Kidney epithelial cell (primary cell): ENCODE results near the gene SHANK1. TPM values are rescaled to one million over a fixed set of nuclear protein-coding genes. Genes with fewer than 3 reads are reported as not detected.

ENCODE experiments used
- DNase-seq: peaks from one replicate; pipeline ENCODE4 v3.0.0-alpha.2; 2010; ENCODE audit warnings: low read depth
- H3K27me3 ChIP-seq: 2 replicates; pipeline ENCODE4 v1.6.0; 2011; ENCODE audit warnings: low read length; ENCODE audit not compliant: control insufficient read depth, insufficient read depth
- H3K36me3 ChIP-seq: 2 replicates; pipeline ENCODE4 v1.5.1; 2011; ENCODE audit warnings: low read length; ENCODE audit not compliant: control insufficient read depth, insufficient read depth
- H3K4me3 ChIP-seq: 2 replicates; pipeline ENCODE4 v1.5.1; 2011; ENCODE audit warnings: low read depth, mild to moderate bottlenecking, control low read depth, low read length
- total RNA-seq: library from RNA; depleted of rRNA; stranded (reverse); fragments of >200 nt; gene quantifications from 2 replicates; pipeline ENCODE4 v1.2.3, GENCODE V29; 2015
- TF ChIP-seq, protein P1 (sequence below): IDR thresholded peaks from 2 replicates; pipeline ENCODE4 v1.5.1; 2011; ENCODE audit warnings: mild to moderate bottlenecking, moderate library complexity, low read length, control low read depth, inconsistent platforms; ENCODE audit not compliant: insufficient read depth, poor library complexity, severe bottlenecking

SHANK1 gene
- total RNA-seq, 1 donor from 2014 or later: 1.6 TPM

GRCh38 chr19:50741179-50741933, 21.8 kb upstream of the SHANK1 start:
- Histone ChIP-seq H3K36me3 (no peaks in the 10 kb centered on the region), H3K27me3 (no peaks in the 10 kb centered on the region), H3K4me3 (no peak overlapping the region)
- TF ChIP-seq, protein P1, sequence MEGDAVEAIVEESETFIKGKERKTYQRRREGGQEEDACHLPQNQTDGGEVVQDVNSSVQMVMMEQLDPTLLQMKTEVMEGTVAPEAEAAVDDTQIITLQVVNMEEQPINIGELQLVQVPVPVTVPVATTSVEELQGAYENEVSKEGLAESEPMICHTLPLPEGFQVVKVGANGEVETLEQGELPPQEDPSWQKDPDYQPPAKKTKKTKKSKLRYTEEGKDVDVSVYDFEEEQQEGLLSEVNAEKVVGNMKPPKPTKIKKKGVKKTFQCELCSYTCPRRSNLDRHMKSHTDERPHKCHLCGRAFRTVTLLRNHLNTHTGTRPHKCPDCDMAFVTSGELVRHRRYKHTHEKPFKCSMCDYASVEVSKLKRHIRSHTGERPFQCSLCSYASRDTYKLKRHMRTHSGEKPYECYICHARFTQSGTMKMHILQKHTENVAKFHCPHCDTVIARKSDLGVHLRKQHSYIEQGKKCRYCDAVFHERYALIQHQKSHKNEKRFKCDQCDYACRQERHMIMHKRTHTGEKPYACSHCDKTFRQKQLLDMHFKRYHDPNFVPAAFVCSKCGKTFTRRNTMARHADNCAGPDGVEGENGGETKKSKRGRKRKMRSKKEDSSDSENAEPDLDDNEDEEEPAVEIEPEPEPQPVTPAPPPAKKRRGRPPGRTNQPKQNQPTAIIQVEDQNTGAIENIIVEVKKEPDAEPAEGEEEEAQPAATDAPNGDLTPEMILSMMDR: no peak
- DNase-seq: no peak

DNA sequence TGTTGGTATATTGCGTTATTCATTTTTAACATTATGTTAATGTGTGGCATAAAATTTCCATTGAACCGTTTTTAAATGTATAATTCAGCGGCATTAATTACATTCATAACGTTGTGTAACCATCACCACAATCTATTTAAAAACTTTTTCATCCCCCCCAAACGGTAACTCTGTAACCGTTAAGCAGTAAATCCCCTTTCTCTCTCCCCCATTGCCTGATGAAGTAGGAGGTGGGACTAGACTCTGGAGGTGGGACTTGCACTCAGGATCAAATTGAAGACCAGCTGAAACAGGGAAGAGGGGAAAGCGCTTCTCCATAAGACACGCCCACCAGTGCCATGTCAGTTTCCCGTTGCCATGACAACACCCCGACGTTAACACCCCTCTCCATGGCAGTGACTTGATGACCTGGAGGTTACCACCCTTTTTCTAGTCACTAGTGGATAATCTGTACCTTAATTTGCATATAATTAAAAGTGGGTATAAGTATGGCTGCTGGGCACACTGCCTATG, 20.4 kb upstream of the SHANK1 start:
- Histone ChIP-seq H3K36me3 (no peaks in the 10 kb centered on the region), H3K4me3 (no peak overlapping the region), H3K27me3 (no peaks in the 10 kb centered on the region)
- DNase-seq: no peak
- TF ChIP-seq, protein P1: no peak

DNA sequence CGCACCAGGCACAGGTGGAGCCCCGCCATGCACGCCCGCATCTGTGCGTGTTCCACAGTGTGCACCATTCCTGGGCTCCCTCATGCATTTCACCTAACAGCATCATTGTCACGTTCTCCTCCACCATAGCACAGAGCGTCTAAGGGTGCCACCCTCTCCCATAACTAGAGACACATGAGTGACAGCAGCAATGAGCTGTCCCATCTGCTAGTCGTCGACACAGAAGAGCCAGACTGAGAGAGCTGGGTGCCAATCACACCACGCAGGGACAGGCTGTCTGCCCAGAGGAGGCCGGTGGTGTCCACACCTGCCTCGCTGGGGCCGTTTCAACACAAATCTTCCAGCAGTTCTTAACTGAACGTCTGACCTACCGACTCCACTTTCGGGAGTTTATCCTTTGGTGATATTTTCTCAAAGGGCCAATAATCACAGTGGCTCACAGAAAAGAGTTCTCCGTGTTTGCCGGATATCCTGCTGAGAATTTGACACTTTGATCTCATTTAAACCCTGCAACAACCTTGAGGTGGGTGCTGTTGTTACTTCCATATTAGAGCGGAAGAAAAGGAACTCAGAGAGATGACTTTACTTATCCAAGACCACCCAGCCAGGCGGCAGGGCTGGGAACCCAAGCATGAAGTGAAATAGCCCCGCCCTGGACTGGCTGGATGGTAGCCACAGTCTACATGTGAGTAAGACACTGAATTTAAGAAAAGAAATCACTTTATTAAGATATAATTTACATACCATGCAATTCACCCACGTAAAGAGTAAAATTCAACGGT, 19.7 kb upstream of the SHANK1 start:
- TF ChIP-seq, protein P1: no peak
- Histone ChIP-seq H3K36me3 (no peaks in the 10 kb centered on the region), H3K27me3 (no peaks in the 10 kb centered on the region), H3K4me3 (no peak overlapping the region)
- no peak for DNase-seq

GRCh38 chr19:50736338-50736737, 16.7 kb upstream of the SHANK1 start:
- TF ChIP-seq, protein P1: no peak
- no peaks in the 10 kb centered on the region for H3K36me3 ChIP-seq
- H3K4me3 ChIP-seq: no peak overlapping the region
- no peaks in the 10 kb centered on the region for H3K27me3 ChIP-seq
- DNase-seq: no peak

DNA sequence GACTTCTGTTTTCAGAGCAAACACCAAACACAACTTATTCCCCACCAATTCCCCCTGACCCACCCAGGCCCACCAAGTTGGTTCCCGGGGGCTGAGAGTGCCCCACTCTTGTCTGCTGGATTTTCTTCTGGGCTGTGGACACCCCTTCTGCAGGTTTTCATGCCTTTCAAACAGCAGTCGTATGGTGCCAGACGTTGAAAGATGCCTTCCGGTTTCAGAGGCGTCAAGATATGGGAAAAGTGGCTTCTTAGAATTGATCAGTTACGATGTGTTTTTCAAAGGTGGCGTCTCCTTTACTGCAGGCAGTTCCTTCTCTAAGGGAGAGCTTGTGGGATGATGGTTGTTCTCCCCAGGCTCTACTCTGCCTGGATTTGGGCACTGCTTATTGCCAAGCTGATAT, 16.3 kb upstream of the SHANK1 start:
- Histone ChIP-seq H3K36me3 (no peaks in the 10 kb centered on the region), H3K4me3 (no peak overlapping the region), H3K27me3 (no peaks in the 10 kb centered on the region)
- TF ChIP-seq, protein P1: no peak
- DNase-seq: no peak

GRCh38 chr19:50729894-50730293, 10.3 kb upstream of the SHANK1 start:
- no peak for DNase-seq
- Histone ChIP-seq H3K4me3 (no peak overlapping the region), H3K36me3 (no peaks in the 10 kb centered on the region), H3K27me3 (no peaks in the 10 kb centered on the region)
- TF ChIP-seq, protein P1: no peak
